NCI-H460 (cell line): ENCODE measurements around the gene SSNA1. TPM values are rescaled to one million over a fixed set of nuclear protein-coding genes. Genes with fewer than 3 reads are reported as not detected.

ENCODE experiments used
- DNase-seq: peaks from one replicate; pipeline ENCODE4 v3.0.0-alpha.2; 2016; ENCODE audit warnings: low read depth; ENCODE audit errors: extremely low read depth
- total RNA-seq: library from RNA; depleted of rRNA; stranded (reverse); fragments of >200 nt; shearing (Covaris generic); gene quantifications from 2 replicates; pipeline ENCODE4 v1.2.3, GENCODE V29; 2014

SSNA1 gene
- total RNA-seq, 1 experiment from 2014 or later = 59.3 TPM

GRCh38 chr9:137178939-137179630 lies 9.4 kb upstream of the SSNA1 start:
- DNase-seq = no peak

- DNase-seq = no peak
These were observed 8.7 kb upstream of the SSNA1 start for GRCh38 chr9:137179761-137180160.

- DNase-seq = no peak
These were observed 8.0 kb upstream of the SSNA1 start for GRCh38 chr9:137180491-137180890.

GRCh38 chr9:137181680-137182079 lies 6.8 kb upstream of the SSNA1 start:
- DNase-seq = no peak

- no peak for DNase-seq
These were observed 5.6 kb upstream of the SSNA1 start for GRCh38 chr9:137182836-137183235.

GRCh38 chr9:137183980-137184595 lies 4.4 kb upstream of the SSNA1 start:
- DNase-seq = no peak

- no peak for DNase-seq
These were observed 3.4 kb upstream of the SSNA1 start for GRCh38 chr9:137184881-137185660.

- no peak for DNase-seq
These were observed 2.6 kb upstream of the SSNA1 start for GRCh38 chr9:137185921-137186320.

- DNase-seq = no peak
These were observed 2.1 kb upstream of the SSNA1 start for GRCh38 chr9:137186385-137186784.

GRCh38 chr9:137187386-137187785 lies 1.1 kb upstream of the SSNA1 start:
- DNase-seq = no peak

- no peak for DNase-seq
These were observed 388 bp upstream of the SSNA1 start for GRCh38 chr9:137188086-137188489.

- no peak for DNase-seq
These were observed 1.1 kb downstream of the SSNA1 start for GRCh38 chr9:137189297-137190295.

GRCh38 chr9:137190315-137190856 lies 1.9 kb downstream of the SSNA1 start:
- no peak for DNase-seq

- no peak for DNase-seq
These were observed 2.8 kb downstream of the SSNA1 start for GRCh38 chr9:137191245-137191644.

GRCh38 chr9:137191691-137192447 lies 3.4 kb downstream of the SSNA1 start:
- no peak for DNase-seq

- DNase-seq = no peak
These were observed 3.9 kb downstream of the SSNA1 start for GRCh38 chr9:137192448-137192780.

- DNase-seq = no peak
These were observed 4.4 kb downstream of the SSNA1 start for GRCh38 chr9:137192859-137193258.

GRCh38 chr9:137193771-137194170 lies 5.3 kb downstream of the SSNA1 start:
- no peak for DNase-seq

GRCh38 chr9:137194388-137194787 lies 5.9 kb downstream of the SSNA1 start:
- DNase-seq = no peak

- DNase-seq = no peak
These were observed 6.4 kb downstream of the SSNA1 start for GRCh38 chr9:137194909-137195308.
